GM21447 (cell line): Measurements from ENCODE around the gene MTG1.
"Not testable (repeated sequence)": the region's sequence is repeated elsewhere in the genome, so short reads cannot be mapped to it uniquely, and the experiment has no call there.

Experiments used
- ATAC-seq: cut with Tn5 transposase; IDR thresholded peaks from one replicate; pipeline ENCODE4 v1.9.1; 2021; ENCODE audit not compliant: unreplicated experiment

The MTG1 gene

GRCh38 chr10:133358925-133359310 lies 35.0 kb upstream of the MTG1 start:
- no peak for ATAC-seq

GRCh38 chr10:133359554-133359971 lies 34.4 kb upstream of the MTG1 start:
- no peak for ATAC-seq

GRCh38 chr10:133359972-133360610 lies 33.9 kb upstream of the MTG1 start:
- no peak for ATAC-seq

GRCh38 chr10:133361227-133361626 lies 32.7 kb upstream of the MTG1 start:
- no peak for ATAC-seq

GRCh38 chr10:133361773-133362441 lies 32.0 kb upstream of the MTG1 start:
- no peak for ATAC-seq

GRCh38 chr10:133362846-133363245 lies 31.1 kb upstream of the MTG1 start:
- no peak for ATAC-seq

GRCh38 chr10:133364645-133365431 lies 29.1 kb upstream of the MTG1 start:
- no peak for ATAC-seq

GRCh38 chr10:133365461-133366129 lies 28.4 kb upstream of the MTG1 start:
- ATAC-seq: no peak

GRCh38 chr10:133366130-133366478 lies 27.9 kb upstream of the MTG1 start:
- ATAC-seq: no peak

GRCh38 chr10:133366751-133367150 lies 27.2 kb upstream of the MTG1 start:
- no peak for ATAC-seq

- not testable (repeated sequence) for ATAC-seq
These were observed 26.5 kb upstream of the MTG1 start for GRCh38 chr10:133367461-133367860.

- no peak for ATAC-seq
These were observed 25.8 kb upstream of the MTG1 start for GRCh38 chr10:133368153-133368552.

GRCh38 chr10:133370030-133370786 lies 23.7 kb upstream of the MTG1 start:
- ATAC-seq: no peak

GRCh38 chr10:133372507-133372906 lies 21.4 kb upstream of the MTG1 start:
- no peak for ATAC-seq

GRCh38 chr10:133373174-133374090 lies 20.5 kb upstream of the MTG1 start, which contains the start of gene ECHS1:
Gene ECHS1, minus strand, starts transcription at chr10:133373354. Its CDS starts 21 bp downstream, at chr10:133373333.
- peak; percentile 89 for ATAC-seq

GRCh38 chr10:133375357-133376115 lies 18.4 kb upstream of the MTG1 start:
- ATAC-seq: no peak

- ATAC-seq: not testable (repeated sequence)
These were observed 17.8 kb upstream of the MTG1 start for GRCh38 chr10:133376183-133376582.

- no peak for ATAC-seq
These were observed 16.7 kb upstream of the MTG1 start for GRCh38 chr10:133377025-133377817.
